Right hindlimb (tissue), 1 donor: ENCODE results near the gene EME2.

Experiments
- DNase-seq: peaks from one replicate; pipeline ENCODE4 v3.0.0-alpha.2; 2018

Gene EME2

DNA sequence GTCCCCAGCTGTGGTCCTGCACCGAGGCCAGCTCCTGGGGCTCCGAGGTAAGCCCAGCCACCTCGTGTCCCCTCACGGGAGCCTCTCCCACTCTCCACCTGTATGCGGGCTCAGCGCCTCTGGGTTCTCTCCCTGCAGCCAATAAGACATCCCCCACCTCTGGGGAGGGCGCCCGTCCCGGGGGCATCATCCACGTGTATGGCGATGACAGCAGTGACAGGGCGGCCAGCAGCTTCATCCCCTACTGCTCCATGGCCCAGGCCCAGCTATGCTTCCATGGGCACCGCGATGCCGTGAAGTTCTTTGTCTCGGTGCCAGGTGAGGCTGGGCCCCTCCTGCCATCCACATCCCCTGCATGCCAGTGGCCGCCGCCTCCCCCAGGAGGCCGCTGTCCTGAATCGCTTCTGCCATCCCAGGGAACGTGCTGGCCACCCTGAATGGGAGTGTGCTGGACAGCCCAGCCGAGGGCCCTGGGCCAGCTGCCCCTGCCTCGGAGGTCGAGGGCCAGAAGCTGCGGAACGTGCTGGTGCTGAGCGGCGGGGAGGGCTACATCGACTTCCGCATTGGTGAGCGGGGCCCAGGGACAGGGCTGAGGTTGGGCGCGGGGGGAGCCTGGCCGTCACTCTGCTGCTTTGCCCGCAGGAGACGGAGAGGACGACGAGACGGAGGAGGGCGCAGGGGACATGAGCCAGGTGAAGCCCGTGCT is 4.4 kb upstream of the EME2 start:
- DNase-seq, result no peak

DNA sequence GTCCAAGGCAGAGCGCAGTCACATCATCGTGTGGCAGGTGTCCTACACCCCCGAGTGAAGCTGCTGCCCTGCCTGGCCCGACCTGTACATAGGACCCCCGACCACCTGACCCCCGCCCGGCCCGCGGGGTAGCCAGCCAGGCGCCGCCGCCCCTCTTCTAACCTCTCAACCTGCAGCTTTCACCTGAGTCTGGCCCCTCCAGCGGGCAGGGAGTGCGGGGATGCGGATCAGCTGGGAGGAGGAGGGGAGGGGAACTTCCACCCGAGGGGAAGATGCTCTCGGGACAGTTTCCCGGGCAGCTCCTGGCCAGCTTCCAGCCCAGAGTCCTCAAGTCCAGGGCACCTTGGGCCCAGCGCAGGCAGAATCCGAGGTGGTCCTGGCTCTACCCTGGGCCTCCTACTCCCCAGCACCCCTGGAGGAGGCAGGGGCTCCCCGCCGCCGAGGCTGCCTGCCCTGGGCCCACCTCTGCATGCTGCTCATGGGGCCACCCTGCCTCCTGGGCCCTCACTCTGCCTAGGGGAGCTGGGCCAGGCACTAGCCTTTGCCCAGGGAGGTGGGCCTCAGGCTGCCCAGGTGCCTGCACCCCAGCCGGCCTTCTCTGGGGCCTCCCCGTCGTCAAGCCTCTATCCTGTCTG is 3.7 kb upstream of the EME2 start:
- peak; percentile 34 for DNase-seq

DNA sequence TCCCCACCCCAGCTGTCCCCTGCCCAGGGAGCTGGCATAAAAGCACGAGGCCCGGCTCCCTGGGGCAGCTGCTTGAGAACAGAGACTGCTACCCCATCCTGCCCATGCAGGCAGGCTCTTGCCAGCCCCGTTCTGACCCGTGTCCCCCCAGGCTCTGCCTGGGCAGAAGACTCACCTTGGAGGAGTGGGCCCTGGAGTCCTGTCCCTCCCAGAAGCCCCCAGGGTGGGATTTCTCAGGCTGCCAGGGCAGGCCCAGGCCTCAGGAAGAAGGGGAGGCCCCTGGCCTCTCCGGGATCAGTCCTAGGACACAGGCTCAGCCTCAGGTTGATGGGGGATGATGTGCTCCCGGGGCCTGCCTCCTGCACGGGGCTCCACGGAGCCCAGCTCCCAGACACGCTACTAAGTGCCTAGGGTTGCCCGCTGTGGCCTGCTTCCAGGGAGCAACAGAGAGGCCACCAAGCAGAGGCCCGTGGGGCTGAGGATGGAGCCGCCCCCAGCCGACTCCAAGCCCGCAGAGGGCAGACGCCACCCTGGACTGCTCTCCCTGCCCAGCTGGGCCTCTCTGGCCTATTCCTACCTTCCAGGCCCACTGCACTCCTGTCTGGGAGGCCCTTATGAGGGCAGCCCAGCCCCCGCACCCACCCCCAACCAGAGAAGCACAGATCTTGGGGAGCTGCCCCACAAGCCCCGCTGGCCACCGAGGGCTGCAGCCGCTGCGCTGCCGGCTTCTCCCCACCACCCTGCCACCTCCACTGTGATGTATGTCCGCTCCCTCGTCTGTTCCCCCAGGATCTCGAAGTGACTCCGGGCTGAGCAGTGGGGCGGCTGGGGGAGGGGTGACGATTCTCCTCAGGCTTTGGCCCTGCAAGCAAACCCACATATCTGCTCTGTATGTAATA is 3.0 kb upstream of the EME2 start:
- DNase-seq, result peak; percentile 30

DNA sequence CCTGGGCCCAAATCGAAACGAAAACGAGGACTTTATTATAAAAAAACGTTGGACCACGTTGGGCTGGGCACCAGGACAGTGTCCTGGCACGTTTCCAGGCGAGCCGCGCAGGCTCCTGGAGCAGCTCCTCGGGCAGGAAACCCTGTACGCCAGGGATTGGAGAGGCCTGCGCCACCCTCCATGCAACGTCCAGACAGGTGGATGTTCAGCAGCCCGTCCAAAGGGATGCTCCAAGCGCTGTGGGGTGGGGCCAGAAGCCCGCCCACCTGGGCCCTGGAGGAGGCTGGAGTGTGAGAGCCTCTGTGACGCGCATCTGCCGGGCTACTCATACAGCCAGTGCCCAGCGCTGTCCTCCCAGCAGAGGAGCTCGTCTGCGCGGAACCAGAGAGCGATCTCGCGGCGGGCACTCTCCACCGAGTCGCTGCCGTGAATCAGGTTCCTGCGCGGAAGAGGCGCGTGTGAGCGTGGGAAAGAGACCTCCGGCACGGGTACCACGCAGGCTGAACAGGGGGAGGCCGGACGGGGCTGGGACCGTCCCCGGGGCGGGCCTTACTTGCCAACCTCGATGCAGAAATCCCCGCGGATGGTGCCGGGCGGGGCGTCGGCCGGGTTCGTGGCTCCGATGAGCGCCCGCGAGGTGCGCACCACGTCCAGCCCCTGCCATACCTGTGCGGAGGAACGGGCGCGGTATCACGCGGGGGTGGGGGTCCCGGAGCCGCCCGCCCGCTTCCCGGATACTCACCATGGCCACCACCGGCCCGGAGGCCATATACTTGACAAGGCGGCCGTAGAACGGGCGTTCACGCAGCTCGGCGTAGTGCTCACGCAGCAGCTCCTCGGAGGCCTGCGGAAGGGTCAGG is 2.1 kb upstream of the EME2 start:
- no peak for DNase-seq

DNA sequence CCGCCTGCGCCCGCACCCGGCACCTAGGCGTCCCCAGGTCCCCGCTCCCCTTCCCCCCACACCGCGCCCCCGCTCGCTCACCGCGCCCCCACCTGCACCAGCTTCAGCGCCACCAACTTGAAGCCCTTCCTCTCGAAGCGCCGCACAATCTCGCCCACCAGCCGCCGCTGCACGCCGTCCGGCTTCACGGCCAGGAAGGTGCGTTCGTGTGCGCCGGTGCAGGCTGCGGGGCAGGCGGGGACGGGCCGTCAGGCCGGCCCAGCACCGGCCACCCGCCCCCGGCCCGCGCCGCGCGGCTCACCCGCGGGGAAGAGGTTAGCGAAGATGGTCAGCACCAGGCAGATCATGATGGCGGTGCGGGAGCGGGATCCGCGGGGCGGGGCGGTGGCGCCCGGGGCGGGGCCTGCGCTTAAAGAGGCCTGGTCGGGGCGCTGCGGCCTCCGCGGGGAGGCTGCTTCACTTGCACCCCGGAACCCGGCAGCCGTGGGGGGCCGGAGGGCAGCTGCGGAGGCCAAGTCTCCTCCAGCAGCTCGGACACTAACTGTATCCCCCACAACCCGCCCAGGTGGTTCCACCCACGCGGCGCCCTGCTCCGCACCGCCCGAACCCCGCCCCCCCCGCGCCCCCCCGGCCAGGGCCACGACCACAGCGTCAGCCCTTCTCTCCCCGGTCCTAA is 1.3 kb upstream of the EME2 start, which contains the start of gene NME3:
NME3 (minus strand) TSS at position 356 of the 676 bp plus-strand sequence; CDS start at position 347, 9 bp downstream.
- peak; percentile 86 for DNase-seq

DNA sequence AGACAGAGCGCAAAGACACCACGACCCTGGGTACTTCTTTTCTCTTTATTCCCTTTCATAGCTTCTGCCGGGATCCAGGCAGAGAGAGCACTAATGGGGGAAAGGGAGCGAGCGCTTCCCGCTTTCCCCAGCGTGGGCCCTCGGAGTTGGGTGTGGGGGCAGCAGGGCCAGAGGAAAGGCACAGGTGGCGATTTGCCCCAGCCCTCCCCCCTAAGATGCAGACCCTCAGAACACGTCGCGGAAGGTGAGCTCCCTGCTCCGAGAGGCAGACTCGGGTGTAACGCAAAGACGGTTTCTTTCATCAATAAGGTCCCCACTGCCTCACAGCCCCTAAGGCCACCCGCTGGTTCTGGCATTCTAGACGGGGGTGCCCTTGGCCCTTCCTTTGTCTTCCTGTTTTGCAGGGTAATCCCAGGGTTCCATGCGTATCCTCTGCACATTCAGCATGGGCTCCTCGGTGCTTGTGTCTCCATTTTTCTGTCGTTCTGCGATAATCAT is 697 bp upstream of the EME2 start:
- DNase-seq, result no peak

DNA sequence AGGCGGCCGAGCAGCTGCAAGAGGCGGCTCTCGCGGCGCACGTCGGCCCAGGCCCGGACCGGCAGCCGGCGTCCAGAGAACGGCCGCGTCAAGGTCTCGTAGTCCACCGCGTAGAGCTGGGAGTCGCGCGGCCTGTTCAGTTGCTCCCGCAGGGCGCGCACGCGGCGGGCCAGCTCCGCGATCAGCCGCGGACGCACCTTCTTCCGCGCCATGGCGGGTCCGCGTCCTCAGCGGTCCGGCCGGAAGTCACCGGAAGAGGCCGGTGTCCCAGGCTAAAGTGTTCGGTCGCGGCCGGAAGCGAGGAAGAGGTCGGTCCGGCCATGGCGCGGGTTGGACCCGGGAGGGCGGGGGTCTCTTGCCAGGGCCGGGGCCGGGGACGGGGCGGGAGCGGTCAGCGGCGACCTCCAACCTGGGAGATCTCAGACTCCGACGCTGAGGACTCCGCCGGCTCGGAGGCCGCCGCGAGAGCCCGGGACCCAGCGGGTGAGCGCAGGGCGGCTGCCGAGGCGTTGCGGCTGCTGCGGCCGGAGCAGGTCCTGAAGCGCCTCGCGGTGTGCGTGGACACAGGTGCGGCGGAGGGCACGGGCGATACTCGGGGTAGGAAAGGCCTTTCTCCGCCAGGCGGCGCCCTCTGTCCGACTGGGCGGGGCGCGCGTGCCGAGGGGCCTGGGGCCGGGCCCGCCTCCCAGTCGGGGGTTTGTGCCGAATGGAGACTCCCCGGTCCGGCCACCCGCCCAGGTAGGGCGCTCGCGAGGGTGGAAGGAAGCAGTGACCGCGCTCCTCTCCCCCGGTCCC is 495 bp downstream of the EME2 start, which contains the start of gene MRPS34:
MRPS34 (minus strand) TSS at position 227 of the 795 bp plus-strand sequence; CDS start at position 212, 15 bp downstream.
- peak; percentile 88 for DNase-seq

DNA sequence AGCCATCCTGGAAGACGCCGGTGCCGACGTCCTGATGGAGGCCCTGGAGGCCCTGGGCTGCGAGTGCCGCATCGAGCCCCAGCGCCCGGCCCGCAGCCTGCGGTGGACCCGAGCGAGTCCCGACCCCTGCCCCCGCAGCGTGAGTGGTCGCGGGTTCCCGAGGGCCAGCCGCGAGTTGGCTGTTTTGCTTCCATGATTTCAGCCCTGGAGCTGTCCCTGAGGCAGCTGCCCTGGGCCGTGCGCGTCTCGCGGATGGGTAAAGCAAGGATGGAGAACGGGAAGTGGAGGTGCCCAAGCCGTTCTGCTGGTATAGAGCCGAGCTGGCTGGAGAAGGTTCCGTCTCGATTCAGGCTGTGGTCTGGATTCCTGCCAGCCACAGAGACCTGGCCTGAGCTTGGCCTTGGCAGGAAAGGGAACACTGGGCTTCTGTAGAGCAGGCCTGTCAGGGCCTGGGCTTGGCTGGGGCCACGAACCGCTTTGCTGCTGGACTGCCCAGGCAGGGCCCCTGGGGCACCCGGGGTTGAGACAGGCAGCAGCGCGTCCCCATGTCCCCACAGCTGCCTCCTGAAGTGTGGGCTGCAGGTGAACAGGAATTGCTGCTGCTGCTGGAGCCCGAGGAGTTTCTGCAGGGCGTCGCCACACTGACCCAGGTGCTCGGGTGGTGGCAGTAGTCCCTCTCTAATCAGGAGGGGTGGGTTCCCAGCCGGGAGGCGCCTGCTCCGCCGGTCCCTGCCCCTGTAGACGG is 1.3 kb downstream of the EME2 start:
- peak; percentile 31 for DNase-seq

DNA sequence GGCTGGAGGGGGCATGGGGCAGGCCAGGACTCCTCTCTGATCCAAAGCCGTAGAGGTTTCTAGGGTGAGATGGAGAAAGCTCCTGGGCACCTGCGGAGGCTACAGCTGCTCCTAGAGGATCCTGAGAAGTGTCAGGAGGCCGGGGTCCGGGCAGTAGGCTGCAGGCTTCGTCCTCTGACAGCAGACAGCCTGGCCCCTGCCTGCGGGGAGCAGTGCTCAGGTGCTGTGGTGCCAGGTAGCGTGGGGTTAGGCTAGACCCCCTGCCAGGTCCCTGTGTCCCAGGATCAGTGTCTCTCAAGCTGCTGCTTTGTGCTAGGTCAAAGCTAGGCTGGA is 1.8 kb downstream of the EME2 start:
- no peak for DNase-seq

DNA sequence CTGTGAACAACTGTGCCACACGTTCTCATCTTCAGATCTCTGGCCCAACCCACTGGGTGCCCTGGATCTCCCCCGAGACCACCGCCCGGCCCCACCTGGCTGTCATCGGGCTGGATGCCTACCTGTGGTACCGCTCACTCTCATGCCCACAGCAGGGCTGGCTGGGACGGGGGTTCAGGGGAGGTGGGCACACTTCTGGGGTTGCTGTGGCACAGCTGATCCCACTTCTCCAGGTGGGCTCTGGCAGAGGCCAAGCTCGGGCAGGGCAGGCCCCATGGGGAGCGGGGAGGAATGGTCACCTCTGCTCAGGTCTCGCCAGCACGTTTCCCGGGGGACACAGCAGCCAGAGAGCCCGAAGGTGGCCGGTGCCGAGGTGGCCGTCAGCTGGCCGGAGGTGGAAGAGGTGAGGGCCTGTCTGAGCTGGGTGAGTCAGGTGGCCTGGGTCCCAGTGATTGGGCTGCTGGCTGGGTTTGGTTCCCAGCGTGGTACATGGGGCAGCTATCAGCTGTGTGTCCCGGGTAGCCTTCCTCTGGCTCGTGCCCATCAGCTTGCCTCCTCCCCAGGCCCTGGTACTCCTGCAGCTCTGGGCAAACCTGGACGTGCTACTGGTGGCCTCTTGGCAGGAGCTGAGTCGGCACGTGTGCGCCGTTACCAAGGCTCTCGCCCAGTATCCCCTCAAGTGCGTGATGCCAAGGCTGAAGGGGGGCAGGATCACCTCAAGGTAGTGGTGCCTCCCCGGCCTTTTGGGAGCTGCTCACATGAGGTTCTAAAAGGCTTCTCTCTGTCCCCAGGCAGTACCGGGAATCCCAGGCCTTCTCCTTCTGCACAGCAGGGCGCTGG is 2.6 kb downstream of the EME2 start:
- DNase-seq, result peak; percentile 24

DNA sequence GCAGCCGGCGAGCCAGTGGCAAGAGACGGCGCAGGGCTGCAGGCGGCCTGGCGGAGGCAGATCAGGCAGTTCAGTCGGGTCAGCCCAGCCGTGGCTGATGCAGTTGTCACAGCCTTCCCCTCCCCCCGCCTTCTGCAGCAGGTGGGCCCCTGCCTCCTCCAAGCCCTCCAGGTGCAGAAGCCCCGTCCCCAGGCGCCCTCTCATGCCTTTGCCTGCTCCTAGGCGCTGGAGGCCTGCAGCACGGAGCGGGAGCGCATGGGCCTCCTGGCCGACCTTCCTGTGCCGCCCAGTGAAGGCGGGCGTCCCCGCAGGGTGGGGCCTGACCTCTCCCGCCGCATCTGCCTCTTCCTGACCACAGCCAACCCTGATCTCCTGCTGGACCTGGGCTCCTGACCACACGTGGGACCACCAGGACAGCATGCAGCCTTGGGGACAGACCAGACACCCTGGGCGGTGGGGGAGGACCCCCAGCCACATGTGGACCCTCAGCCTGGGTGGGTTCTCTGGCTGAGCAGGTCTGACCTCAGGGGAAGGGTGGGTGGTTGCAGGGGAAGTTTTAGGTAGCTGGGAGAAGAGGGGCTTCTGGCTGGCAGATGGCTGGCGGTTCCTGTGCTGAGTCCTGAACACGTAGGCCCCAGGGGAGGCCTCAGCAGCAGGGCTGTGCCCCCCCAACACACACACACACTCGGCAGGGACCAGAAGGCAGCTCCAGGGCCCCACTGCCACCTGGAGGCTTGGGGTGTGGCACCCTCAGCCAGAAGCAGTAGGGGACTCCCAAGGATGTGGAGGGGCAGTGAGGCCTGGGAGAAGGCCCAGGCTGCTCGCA is 3.4 kb downstream of the EME2 start:
- peak; percentile 24 for DNase-seq

DNA sequence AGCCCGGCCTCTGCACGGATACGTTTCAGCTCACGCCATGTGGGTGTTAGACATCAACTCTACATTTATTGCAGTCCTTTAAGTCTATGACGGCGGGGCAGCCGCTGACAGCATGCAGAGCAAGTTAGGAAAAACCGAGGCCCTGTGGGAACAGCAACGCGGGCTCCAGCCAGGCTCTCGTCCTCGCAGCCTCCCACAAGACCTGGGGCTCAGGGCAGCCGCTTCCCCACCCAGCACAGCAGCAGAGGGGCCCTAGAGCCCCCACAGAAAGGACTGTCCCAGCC is 4.0 kb downstream of the EME2 start:
- DNase-seq, result no peak

DNA sequence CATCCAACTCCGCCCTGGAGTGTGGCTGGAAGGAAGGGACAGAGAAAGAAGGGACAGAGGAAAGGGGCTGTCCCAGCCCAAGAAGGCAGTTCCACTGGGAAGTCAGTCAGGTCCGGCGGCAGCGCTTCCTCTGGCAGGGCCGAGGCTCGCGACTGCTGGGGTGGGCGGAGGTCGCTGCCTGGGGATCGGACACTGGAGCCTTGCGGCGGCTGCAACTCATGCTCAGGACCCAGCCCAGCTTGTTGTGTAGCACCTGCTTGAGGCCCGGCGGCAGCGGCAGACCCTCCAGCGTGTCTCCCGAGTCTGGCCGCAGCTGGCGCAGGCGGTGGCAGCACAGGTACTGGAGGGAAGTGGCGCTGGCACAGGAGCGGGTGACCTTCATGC is 4.4 kb downstream of the EME2 start:
- peak; percentile 21 for DNase-seq

DNA sequence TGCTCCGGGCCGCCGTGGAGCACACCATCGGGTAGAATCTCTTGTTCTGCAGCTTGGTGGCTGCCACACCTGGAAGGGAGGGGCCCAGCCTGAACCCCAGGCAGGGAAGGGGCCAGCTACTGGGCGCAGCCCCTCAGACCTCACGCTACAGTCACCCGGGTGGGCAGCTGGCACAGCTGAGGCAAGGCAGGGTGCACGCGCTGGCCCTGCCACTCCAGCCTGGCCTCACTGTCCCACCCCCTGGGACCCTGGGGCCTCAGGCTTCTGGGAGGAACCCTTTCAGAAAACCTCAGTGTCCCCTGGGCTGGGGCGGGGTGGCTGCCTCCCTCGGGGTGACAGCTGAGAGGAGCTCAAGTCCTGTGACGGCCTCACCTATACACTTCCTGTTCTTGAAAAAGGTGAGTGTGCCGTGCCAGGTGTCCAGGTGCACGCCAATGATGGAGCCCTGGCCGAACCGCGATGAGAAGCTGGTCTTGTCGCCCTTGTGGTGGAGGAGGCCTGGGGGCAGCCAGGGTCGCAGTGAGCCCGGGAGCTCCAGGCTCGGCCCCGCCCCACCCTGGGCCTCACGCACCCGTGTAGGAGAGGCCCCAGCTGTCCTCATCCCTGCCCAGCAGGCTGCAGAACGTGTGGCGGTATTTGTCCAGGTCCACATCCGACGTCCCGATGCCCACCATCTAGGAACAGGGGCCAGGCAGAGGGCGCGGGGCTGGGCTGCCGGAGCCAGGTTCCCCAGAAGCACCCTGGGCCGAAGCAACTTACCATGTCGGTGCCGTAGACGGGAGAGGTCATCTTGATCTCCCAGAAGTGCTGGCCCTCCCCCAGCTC is 5.0 kb downstream of the EME2 start:
- peak; percentile 31 for DNase-seq

DNA sequence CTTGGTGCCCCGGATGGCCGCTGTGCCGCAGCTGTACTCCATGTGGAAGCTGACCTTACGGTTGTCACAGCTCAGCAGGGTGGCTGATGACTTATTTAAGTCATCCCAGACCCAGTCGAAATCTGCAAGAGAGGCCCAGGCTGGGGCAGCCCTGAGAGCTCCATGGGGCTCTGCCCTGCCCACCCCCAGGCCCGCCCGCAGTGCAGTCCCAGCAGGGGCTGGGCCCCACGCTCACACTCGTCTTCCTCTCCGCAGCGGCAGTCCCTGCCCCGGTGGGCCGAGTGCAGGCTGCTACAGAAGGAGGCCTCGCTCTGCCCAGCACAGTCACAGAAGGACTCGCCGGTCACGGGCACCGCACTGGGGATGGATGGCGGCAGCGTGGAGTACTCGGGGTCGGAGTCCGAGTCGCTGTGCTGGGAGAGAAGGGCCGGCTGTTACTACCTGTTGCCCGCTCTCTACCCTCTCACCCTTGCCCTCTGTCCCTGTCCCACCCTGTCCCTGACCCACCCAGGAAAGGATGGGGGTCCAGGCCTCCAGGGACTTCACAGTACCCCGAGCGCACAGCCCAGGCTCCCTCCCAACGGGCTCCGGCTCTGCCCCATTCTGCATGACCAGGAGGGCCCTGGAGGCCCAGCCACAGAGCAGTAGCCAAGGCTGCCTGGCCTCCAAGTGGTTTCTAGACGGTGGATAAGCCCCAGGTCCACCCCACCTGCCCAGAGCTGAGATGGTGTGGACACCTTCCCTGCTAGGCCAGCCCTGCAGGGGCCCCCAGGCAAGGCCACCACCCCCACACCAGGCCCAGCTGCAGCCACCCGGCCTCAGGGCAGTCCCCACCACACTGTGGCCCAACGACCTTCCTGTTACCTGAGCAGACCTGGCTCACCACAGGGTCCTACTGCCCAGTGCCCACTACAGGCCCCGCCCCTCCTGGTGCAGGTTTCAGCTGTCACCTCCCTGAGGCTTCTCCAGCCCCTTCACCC is 5.9 kb downstream of the EME2 start:
- peak; percentile 17 for DNase-seq

GRCh38 chr16:1779234-1779701 is 6.7 kb downstream of the EME2 start:
- DNase-seq, result peak; percentile 27
